ENCODE measurements around the gene ZFP2.

ZFP2 gene

GRCh38 chr5:178965465-178966055, 69.8 kb downstream of the ZFP2 start:
- no peak for DNase-seq (ENCODE audit: low read depth in 1 of 2, low spot score in 1 of 2)
- H3K4me3 ChIP-seq (replicated peaks; ENCODE audit: insufficient read depth, low read length), result no peak overlapping the region
- TF ChIP-seq GABPA (IDR thresholded peaks at IDR 0.05; ENCODE audit: low read depth) (no peak), REST (IDR thresholded peaks at IDR 0.05; ENCODE audit: insufficient replicate concordance, low read depth) (no peak), POLR2AphosphoS5 (IDR thresholded peaks at IDR 0.05; ENCODE audit: low read depth) (no peak), SPI1 (IDR thresholded peaks at IDR 0.05; ENCODE audit: borderline replicate concordance, low read depth) (no peak), CTCF (IDR thresholded peaks at IDR 0.05; ENCODE audit: insufficient read depth, low read length) (no peak)
- no peaks in the 10 kb centered on the region for H3K27me3 ChIP-seq (ENCODE audit: insufficient read depth, poor library complexity, severe bottlenecking)
- no peak overlapping the region for H3K27ac ChIP-seq (replicated peaks)

- Histone ChIP-seq H3K27me3 (ENCODE audit: insufficient read depth, poor library complexity, severe bottlenecking) (no peaks in the 10 kb centered on the region), H3K4me3 (replicated peaks; ENCODE audit: insufficient read depth, low read length) (no peak overlapping the region), H3K27ac (replicated peaks) (no peak overlapping the region)
- no peak for TF ChIP-seq GABPA (IDR thresholded peaks at IDR 0.05; ENCODE audit: low read depth)
- TF ChIP-seq REST (IDR thresholded peaks at IDR 0.05; ENCODE audit: insufficient replicate concordance, low read depth), result no peak
- no peak for TF ChIP-seq POLR2AphosphoS5 (IDR thresholded peaks at IDR 0.05; ENCODE audit: low read depth)
- no peak for TF ChIP-seq CTCF (IDR thresholded peaks at IDR 0.05; ENCODE audit: insufficient read depth, low read length)
- TF ChIP-seq SPI1 (IDR thresholded peaks at IDR 0.05; ENCODE audit: borderline replicate concordance, low read depth), result no peak
- no peak for DNase-seq (ENCODE audit: low read depth in 1 of 2, low spot score in 1 of 2)
Observed at GRCh38 chr5:178981381-178981780, 85.7 kb downstream of the ZFP2 start.

Data from HL-60 (cell line).